Activated gamma-delta T cell treated with anti-CD3 and anti-CD28 coated beads, Interleukin-2, amount 50 U/mL, for 16 hours (primary cell): ENCODE data around the gene PBX1.

ENCODE experiments used
- DNase-seq: peaks from one replicate; pipeline ENCODE4 v3.0.0-alpha.2; 2020; ENCODE audit warnings: low read depth

Gene PBX1

GRCh38 chr1:164725401-164725800 lies 166.4 kb downstream of the PBX1 start:
- DNase-seq = no peak

- no peak for DNase-seq
Observed at GRCh38 chr1:164726235-164726634, 167.3 kb downstream of the PBX1 start.

DNA sequence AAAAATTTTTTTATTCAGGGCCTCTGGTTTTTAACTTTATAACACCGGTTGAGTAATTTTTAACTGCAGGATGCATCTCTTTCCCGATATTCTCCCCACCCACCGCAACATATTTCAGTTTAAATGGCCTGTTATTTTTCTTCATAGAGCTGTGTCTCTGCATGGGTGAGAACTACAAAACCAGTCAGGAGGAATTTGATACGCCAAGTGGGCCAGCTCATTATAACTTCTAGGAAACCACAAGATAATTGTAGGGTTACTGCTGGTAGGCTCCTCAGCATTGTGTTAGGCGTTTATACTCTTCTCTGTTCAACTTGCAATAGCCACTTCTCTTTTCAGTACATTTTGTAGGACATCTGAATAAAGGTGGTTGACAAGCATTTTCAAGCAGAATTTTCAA lies 169.7 kb downstream of the PBX1 start:
- no peak for DNase-seq

DNA sequence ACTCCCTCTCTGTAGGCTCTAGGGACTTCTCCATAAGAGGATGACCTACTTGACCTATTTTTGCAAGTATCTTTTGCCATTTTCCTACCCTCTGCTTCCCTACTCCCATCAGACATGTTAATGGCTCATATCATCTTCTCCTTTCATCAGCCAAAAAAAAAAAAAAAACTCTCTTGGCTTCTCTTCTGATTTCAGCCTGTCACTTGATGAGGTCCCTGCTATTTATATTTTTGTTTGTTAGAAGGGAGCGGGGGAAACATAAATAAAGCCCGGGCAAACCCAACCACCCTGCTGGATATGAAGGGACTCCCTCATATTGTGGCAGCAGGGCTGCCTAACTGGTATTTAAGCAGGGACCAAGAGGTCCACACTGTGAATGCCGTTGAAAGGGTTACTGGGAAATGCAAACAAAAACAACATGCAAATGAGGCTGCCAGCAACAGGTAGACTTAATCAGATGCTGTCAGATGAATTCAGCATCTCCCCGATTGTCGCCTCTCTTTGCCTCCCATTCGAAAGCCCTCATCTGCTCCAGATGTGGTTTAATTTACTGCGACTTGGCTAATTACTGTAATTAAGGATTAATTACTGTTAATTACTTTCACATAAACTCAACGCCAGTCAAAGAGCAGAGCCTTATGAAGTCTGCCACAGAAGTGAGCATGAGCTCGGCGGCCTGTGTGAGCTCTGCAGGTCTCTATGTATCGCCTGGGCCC lies 172.3 kb downstream of the PBX1 start:
- no peak for DNase-seq

- no peak for DNase-seq
Observed at GRCh38 chr1:164733070-164733469, 174.1 kb downstream of the PBX1 start.

DNA sequence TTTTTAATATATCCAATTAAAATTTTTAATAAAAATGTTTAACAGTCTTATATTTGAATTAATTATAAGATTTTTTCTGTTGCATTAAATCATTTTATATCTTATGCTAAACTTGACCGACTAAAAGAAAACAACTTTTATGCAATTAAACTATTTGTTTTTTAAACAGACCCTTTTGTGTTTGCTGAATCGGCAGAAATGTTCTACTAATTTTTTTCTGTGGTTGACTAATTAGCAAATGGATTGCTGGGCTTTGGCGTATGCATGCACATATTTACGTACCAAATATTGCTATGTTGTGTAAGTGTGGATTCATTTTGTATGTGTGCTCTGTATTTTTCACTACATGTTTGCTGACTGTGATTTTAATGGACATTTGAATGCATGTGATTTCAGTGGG lies 174.8 kb downstream of the PBX1 start:
- no peak for DNase-seq

DNA sequence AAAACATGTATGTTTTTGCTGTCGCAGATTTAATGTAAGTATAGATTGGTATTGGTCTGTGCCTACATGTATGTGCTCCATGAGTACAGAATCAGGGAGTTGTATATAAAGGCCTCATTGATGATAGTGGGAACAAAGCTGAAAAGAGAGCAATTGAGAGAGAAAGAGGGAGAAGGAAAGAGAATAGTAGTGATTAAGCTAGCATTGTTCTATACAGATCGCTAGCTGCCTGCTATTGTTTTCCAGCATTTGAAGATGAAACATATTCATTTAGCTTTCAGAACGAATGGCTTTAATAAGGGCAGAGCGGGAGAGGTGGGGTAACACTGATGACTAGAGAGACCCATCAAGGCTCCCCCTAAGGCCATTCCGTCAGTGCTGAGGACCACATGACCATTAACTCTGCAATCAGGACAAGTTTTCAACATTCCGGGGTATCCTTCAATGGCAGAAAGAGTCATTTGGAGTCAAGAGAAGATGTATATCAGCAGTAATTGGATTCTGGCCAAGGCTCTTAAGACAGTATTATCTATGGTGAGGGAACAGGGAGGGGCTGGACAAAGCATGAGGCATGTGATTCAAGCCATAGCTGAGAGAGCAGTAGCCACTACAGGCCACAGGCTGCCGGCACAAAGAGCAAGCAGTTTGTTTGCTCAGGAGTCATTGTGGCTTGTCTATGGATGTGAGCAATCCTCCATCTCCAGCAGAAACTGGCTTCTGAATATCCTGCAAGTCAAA lies 176.5 kb downstream of the PBX1 start:
- DNase-seq = no peak

DNA sequence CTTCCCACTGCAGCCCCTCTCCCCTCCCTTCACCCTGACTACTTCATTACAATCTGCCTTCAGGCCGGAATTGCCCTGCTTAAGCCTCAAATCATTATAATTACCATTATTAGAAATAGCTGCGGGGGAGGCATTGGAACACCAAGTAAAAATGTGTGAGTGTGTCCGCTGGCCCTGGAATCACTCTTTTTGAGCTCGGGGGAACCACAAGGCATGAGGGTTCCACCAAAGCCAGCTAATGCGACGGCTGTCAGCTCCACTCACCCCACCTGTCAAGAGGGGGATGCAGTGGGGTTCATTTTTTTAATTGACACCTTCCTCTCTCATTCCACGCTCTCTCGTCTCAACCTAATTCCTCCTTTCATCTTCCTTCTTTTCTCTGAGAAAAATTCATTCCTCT lies 177.2 kb downstream of the PBX1 start:
- DNase-seq = no peak

DNA sequence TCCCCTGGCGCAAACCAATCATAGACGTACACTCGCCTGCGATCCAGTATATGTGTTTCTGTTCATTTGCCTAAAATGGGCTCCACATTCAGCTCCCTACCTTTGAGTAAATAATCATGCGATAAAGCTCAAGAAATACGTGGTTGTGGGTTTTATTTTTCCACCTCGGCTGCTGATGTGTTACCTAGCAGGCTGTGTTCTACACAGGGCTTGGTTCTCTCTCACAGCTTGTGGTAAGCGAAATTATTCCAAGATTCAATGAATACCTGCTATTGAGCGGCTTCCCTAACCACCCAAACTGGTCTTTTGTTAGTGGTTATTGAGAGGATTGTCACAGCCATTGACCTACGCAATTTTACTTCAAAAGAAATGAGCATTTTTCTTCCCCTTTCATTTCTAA lies 180.2 kb downstream of the PBX1 start:
- DNase-seq = no peak

DNA sequence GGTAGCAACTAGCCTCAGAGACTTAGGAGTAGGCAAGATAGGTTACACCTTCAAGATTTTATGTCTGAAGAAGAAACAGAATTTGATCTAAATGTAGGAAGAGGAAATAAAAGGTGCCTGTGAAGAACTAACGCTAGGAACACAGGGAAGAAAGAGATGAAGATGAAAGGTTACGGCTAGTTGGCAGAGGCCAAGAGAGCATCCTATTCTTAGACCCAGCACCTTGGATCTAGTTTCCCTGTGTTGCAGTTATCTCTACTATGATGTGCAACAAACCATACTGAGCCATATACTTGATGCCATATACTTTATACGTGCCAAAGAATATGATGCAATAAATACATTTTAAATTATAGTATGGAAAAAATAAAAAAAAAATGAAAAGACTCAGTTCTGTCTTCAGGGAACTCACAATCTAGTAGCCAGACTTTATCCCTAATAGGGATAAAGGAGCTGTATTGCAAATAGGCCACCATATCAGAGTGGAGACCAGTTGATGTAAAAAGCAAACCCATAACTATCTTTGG lies 181.1 kb downstream of the PBX1 start:
- DNase-seq = no peak

DNA sequence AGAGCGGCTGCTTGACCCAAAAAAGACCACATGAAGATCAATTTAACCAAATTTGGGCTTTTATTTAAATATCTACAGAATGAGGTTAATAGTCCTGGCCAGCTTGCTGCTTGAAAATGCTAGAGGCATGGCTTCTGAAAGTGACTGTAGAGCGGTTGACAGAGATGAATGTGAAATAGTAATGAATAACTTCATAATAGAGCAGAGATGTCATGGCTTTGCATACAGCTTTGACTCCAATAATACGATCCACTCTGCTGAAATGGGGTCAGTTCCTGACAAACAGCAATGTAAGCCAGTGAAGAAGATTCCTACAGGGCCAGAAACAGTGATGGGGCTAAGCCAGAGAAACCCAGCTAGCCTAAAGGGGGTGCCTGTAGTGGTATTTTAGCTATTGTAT lies 183.8 kb downstream of the PBX1 start:
- DNase-seq = no peak

DNA sequence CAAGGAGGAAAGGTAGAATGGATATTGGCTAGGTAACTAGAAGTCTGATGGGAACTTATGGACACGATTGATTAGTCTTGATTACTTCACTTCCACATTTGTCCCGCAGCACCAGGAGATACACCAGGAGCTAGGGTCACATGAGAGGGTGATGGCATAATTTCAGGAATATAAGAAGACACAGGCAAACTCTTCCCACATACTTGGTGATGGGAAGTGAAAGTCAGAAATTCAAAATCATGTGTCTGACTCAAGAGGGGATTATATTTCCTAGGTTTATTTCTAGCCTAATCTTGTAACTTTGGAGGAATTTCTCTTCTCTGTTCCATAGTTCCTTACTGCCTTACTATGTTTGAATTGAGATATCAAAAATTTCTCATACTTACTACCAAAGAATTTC lies 185.0 kb downstream of the PBX1 start:
- no peak for DNase-seq

DNA sequence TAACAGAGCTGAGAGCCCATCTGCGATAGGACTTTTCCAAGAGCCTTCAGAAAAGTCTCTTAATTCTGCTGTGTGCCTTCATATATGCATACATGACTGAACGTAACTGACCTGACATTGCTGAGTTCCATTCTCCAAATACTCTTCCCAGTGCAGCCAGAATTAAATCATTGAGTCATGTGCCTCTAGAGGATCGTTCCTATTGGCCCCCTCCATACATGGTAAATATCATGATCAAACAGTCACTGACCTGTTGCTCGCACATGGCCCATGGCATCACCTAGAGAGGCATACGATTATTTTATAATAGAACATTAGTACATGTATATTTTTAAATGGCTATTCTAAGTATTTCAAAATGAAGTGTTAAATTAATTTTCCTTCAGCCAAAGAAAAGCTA lies 186.8 kb downstream of the PBX1 start:
- DNase-seq = no peak

DNA sequence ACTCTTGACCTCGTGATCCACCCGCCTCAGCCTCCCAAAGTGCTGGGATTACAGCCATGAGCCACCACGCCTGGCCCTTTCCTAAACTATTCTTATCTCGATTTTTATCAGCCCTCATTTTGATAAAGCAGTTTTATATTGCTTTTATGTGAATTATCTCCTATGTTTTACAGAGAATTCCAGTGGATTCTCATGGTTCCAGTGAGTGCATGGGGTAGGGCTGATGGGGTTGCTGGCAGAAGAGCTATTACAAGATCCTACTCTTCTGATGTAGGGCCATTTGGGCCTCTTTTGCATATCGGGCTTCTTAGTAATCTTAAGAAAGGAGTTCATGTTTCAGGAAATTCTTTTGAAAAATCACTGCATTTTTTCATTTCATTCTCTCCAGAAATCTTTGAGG lies 187.6 kb downstream of the PBX1 start:
- DNase-seq = no peak

DNA sequence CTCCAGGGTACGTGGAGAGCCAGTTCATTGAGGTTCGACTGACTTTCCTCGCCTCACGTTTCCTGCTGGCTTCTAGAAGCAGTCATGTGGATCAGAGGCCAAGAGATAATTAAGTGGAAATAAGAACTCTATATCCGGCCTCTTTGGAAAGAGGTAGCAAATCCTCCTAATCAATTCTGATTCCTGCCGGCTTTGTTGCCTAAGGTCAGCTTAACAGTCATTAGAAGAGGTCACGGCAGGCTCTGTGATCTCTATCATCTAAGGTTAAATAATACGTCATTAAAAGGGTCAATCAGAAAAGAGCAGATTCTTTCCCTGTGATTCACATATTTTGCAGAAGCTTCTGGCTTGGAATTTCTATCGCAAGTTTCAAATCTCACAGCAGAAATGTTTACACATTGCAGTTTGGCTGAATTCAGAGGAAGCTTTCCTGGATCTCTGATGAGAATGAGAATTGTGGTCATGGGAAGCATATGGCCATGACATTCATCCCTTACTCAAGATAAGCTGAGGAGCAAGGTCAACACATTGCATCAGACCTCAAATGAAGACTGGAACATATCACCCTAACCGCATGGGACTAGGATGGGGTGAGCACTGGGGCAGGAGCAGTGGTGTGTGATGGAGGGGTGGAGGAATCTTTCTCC lies 189.4 kb downstream of the PBX1 start:
- DNase-seq = no peak

DNA sequence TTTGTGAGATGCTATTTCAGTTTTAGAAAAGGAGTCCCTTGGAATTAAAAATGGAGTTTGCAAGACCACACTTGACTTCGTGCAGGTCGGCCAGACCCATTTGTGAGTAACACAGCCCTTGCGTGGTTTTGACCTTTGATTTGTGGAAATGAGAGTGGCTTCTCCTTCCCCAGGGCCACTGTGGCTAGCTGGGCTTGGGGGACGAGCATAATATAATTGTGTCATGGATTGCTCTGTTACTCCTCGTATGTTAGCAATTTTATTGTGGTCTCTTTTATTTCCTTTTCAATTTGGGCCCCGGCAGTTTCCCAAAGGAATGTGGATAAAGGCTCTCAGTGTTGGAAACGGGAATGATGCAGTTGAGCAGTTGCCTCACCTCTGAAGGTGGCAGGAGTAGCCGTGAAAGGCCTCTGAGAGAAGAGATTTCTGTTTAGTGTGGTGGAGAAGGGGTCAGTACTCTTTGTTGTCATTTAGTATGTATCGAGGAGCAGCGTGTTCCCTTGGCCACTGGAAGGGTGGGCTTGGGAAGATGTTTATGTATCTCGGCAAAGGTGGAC lies 194.6 kb downstream of the PBX1 start:
- no peak for DNase-seq

GRCh38 chr1:164754088-164754600 lies 195.2 kb downstream of the PBX1 start:
- DNase-seq = no peak

DNA sequence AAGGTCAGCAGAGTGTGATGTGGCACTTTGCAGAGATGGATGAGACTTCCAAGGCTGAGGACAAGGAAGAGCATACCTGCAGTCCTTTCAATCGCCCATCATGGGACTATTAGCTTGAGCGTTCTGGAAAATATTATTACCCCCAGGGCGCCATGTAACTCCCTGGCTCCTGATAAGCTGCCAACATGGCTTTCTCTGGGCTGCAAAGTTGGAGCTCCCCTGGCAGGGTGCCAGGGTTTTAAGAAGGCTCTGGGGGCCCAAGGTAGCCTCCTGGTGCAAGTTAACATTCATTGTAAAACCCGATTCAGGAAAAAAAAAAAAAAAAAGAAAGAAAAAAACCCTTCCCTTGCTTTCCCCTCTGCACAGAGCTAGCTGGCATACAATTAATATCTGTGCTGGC lies 196.7 kb downstream of the PBX1 start:
- DNase-seq = no peak

DNA sequence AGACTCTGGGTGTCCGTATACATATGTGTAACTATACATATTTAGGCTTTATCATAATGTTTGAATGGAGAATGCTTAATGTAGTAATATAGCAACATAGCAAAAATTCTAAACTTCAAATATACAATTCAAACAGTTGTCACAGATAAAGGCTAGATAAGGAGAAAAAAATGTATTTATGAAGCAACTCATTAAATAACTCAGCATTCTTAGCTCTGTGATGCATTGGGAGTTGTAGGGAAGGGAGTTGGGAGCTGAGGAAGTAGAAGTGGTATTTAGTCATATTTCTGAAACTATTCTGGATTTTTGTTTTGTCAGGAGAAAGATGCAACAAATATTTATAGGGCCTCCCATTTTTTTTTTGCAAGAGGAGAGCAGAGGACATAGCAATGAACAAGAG lies 197.8 kb downstream of the PBX1 start:
- no peak for DNase-seq

GRCh38 chr1:164757625-164758024 lies 198.6 kb downstream of the PBX1 start:
- no peak for DNase-seq

GRCh38 chr1:164759144-164759920 lies 200.3 kb downstream of the PBX1 start:
- DNase-seq = no peak

GRCh38 chr1:164759979-164760469 lies 201.0 kb downstream of the PBX1 start:
- no peak for DNase-seq
